Activated CD4-positive, CD25-positive, alpha-beta regulatory T cell treated with anti-CD3 and anti-CD28 coated beads, Interleukin-2, amount 50 U/mL, for 24 hours (primary cell): ENCODE measurements around the gene RABL6.
"Not testable (repeated sequence)": the region's sequence is repeated elsewhere in the genome, so short reads cannot be mapped to it uniquely, and the experiment has no call there.

Experiments used
- ATAC-seq, 2 donors: fragments of 150-1000 bp; cut with Tn5 transposase; one replicate each; pipeline ENCODE4 v1.10.0; 2021; ENCODE audit warnings: mild to moderate bottlenecking in 1 of 2, moderate library complexity in 1 of 2

The RABL6 gene

DNA sequence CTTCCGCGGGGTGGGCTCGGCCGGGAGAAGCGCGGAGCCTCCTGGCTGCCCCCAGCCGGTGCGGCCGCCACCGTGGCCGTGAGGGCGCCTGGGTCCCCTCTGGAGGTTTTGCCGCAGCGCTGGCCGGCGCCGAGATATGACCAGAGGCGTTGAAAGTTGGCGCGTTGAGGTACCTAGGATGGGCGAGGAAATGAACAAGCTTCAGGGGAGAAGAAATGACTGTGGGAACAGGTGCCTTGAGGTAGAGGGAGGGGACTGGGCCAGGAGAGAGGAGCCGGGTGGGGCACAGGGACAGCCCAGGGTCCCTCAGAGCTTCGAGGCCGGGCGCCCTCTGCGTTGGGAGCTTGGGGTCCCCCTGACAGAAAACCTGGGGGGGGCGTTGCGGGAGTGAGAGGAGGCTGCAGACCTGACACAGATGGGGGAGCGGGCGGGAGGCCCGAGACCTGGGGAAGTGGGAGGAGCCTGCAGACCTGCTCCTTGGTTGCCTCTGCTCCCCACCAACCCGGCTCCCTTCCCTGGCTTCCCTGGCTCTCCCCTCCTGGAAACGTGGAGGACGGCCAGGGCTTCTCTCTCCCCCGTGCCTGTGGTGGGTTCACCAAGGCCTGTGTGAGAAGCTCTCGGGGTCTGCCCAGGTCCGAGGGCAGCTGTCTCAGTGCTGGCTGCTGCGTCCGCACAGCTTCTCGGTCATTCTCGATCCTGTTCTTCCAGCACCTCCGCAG lies 14.2 kb downstream of the RABL6 start:
- no peak for ATAC-seq

DNA sequence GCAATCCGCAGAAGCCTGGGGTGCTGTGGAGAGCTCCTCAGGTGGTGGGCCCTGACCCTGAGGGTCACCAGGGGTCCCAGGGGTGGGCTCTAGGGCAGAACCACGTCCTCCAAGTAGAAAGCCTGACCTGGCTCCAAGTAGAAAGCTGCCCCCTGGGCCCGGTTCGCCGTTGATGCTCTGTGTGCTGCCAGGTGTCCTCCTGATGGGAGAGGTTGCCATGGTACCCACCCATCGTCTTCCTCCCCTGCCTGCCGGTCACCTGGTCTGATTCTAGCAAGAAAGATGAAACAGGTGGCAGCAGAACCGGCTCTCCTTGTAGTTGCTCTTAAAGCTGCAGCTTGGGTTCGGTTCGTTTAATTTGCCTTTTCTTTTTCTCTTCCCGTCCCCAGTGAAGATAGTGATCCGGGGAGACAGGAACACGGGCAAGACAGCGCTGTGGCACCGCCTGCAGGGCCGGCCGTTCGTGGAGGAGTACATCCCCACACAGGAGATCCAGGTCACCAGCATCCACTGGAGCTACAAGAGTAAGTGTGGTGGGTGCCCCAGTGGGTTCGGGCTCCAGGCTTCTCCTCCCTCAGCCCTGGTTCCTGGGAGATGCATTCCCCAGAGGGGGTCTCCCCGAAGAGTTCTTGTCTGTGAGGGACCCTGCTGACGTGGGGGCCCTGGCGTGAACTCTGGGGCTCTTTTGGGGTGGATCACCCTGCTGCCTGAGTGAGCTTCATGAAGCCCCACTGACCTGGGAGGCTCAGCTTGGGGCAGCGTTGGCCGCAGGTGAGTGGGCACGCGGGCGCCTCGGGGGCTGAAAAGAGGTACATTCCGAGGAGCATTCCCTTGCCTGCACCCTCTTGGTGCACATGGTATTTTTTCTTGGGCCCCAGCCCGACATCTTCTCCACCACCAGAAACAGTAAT lies 15.6 kb downstream of the RABL6 start:
- ATAC-seq: no peak

DNA sequence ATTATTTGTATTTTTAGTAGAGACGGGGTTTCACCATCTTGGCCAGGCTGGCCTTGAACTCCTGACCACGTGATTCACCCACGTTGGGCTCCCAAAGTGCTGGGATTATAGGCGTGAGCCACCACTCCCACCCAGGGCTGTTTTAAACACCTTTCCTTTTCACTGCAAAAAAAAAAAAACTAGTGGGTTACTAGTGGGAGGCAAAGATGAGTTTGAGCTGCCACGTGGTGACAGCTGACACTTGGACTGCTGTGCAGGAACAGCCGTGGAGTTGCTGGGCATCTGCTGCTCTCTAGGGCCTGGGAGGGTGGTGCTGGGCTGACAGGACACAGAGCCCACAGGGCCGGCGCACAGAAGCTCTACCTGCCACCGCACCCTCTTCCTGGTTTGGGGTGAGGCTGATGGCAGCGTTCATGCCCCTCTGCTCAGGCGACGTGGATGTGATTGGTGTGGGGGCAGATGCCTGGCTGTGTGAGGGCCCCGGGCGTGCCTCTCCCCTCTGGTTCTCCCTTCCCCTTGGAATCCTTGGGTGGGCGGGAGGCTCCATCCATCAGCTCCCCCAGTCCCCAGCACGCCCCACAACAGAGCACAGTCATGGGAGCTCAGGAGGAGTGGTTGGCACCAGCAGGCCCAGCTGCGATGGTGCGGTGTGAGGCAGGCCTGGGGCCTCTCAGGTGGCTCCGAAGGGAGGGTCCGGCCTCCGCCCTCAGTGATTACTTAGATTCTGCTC lies 16.9 kb downstream of the RABL6 start:
- ATAC-seq: no peak

DNA sequence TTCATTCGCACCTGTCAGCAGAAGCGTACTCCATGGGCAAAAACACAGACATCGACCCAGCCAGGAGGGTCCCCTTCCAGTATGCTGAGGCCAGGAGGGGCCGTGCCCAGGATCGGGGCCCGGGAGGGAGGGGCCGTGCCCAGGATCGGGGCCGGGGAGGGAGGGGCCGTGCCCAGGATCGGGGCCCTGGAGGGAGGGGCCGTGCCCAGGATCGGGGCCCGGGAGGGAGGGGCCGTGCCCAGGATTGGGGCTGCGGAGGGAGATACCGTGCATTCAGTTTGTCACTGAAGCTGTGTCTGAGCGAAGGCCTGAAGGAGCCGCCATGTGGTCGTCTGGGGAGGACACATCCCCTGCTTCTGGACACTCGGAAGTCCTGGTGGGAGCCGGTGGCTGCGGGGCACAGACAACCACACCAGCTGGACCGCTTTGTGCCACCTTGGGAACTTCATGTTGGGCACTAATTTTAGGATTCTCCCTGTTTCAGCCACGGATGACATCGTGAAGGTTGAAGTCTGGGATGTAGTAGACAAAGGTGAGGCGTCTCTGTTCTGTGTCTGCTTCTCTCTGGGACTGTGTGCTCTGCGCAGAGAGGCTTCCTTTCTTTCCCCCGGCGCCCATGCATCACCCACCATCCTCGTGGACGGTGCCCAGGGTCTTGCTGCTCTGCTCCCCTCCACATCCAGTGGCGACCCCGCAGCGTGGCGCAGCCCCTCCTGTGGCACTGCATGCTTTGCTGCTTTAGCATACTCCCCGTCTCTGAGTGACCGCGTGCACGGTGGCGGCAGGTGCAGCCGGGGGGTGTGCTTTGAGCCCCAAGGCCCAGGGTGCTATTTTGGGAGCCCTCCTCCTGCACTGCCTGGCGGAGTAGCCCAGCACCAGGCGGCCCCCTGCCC lies 17.8 kb downstream of the RABL6 start:
- ATAC-seq: no peak

DNA sequence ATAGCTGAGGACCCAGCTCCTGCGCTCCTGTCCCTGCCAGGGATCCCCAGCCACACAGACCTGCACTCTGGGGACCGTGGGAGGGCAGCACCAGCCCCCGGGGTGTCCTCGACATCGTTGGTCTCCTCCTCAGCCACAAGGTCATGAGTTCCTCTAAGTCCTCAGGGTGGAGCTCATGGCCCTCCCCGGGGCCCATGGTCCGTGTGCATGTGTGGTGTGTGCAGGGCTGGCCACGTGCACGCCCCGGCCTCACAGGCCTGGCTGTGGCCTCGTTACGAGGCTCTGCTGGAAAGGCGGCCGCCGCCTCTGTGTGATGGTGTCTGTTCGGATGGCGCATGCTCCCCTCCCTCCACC lies 18.4 kb downstream of the RABL6 start:
- ATAC-seq: no peak

DNA sequence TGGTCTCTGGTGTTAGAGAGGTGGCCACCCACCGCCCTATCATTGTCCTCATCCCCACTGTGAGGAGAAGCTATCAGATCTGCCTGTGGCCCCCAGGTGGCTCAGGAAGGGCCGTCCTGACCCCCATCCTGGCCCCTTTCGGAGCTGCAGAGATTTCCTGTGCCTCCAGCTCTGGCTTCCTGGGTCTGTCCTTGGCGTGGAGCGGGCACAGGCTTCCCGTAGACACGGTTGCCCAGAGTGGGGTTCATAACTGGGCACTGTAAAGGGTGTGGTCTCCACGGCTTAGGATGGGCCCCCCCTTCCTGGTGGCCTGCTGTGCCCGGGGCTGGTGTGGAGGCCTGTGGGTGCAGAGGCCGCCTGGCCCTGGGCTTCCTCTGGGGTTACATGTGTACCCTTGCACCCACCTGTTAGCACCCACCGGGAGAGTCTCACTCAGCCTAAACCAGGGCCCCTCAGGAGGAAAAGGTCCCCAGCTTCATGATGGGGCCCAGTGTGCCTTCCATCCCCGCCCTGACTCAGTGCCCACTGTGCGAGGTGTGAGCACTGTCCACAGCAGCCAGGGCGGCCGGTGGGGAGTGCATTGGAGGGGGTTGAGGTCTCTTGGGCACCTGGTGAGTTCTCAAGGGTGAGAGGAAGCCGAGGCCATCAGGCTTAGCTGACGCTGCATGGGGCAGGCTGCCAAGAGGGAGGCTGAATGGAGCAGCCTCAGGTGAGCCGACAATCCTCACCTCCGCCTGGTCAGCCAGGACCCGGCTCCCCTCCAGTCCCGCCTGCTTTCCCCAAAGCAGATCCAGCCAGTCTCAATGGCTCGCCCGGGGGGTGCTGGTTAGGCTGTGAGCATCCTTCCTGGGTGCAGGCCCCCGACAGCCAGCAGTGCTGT lies 19.2 kb downstream of the RABL6 start:
- no peak for ATAC-seq

DNA sequence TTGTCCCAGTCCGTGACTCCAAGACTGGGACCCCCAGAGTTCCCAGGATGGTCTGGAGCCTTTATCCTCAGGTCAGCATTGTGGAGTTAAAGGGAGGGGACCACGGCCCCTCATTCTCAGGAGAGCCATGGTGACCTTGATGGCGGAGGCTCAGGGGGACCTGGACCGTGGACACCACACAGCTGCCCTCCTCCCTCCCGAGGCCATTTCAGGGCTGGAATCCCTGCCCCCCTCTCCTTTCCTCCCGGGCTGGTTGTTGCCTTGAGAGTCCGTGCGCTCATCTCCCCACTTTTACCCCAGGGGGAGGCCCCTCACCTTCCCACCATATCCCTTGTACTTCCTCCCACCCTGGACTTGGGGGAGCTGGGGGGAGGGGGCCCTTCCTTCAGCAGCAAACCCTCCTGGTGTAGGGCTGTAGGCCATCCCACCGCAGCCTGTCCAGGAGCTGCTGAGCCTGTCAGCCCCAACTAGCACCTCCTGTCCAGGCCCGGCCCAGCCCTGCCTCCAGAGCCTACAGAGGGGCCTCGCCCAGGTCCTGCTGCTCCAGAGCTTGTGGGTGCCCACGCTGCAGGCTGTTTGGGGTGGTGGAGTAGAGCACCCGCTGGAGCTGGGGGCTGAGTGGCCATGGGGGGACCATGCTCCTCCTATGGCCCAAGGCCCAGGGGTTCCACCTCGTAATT lies 20.2 kb downstream of the RABL6 start:
- no peak for ATAC-seq

DNA sequence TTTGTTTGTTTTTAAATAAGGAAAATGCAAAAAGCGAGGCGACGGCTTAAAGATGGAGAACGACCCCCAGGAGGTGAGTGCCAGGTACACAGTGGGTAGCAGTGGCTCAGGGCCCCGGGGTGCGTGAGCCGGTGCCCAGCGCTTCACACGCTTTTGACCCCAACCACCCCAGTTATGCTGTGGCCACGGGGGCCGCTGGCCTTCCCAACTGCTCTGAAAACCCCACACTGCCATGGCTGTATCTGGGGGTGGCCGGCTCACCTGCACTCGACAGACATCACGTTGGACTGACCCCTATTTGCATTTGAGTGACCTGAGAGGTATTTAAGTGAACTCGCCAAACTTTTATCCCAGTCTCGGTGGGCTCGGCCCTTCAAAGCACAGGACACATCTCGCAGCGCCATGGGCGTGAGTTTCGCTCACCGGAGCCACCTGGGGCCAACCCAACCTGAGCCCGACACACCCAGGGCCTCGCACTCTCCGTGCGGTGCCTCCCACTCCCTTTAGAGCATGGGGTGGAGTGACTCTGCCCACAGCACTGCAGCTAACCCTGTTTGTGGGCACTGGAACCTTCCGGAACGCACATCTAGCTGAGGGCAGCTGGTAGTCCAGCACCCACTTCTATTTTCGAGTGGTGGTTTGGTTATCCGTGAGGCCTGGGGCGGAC lies 20.9 kb downstream of the RABL6 start:
- ATAC-seq: no peak

DNA sequence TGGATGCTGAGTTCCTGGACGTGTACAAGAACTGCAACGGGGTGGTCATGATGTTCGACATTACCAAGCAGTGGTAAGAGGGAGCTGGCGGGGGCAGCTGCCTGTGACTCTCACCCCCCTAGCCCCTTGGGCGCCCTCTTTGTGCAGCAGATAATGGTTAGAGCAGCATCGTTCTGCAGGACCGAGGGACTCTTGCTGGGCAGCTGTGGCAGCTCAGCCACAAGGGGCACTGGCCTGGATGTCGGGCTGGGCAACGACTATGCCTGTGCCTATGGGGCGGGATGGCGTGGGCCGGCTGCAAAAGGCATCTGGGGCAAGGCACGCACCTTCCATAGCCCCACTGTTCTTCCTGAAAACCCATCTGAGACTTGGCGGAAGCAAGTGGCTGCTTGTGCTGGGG lies 21.7 kb downstream of the RABL6 start:
- ATAC-seq: no peak

DNA sequence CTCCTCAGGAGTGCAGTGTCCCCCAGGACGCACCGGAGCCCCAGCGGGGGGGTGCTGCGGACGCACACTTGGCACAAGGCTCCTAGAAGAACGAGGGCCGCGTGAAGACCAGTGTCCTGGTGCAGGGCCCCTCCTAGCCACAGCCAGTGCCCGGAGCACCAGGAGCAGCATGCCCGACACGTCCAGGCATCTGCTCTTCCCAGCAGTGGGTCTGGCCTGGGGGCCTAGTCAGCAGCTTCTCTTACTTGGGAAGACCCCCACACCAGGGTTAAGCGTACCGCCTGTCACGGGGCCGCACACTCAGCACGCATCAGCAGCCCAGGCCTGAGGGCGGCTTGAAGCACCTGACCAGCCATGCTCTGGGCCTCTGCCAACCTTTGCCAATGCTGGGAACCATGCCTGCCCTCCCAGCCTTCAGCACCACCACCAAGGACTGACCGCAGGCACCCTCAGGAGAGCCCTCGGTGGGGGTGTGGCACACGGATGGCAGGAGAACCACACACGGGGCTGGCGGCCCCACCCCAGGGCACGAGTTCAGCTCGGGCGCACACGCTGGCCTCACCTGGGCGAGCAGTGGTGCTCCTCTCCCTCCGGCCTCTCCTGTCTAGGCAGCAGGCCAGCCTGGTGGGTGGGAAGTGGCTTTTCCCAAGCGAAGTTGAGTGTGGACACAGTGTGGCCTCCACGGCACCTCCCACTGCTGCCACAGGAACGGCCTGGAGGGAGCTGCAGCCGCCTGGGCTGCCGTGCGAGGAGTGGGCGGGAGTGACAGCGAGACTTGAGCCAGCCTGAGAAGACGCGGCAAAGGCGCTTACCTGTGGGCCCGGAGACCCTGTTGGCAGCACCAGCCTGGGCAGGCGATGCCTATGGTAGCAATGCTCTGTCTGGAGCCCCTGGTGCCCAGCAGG lies 22.5 kb downstream of the RABL6 start:
- no peak for ATAC-seq

DNA sequence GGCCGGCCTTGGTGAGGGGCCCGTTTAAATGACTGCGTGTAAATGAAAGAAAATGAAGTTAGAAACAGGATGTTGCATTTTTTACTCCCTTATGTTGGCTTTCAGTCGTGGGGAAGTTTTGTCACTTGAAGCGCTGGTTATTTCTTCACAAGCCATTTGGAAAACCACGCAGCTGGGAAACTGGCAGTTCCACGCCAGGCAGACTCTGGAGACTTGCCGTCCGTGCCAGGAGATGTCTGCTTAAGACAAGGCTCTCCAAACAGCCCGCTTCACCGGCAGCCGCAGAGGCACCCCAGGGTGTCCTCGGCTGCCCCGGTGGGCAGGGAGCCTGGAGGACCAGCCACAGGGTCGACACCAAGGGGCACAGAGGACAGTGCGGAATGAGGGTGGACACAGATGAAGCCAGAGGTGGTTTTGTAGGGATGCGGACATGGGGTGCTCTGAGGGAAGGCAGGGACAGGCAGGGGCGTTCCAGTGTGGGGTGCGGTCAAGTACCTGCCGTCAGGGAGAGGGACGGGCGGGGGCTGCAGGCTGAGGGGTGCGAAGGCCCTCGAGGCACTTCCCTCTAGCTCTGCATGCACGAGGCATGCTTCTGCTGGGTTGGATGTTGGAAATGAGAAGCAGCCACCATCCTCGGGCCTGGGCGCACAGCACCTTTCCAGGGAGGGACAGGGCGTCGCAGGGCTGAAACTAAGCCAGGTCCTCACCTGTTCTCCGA lies 23.4 kb downstream of the RABL6 start:
- no peak for ATAC-seq

DNA sequence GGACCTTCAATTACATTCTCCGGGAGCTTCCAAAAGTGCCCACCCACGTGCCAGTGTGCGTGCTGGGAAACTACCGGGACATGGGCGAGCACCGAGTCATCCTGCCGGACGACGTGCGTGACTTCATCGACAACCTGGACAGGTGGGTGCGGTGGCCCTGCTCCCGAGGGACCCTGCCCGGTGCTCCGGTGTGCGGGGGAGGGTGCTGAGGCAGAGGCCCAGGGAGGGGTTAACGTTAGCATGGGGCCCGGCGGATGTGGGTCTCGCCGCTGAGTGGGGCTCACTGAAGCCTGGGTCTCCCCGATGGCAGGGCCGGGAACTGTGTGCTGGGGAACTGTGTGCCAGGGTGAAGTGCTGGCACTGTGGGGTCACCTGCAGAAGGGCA lies 24.0 kb downstream of the RABL6 start:
- no peak for ATAC-seq

DNA sequence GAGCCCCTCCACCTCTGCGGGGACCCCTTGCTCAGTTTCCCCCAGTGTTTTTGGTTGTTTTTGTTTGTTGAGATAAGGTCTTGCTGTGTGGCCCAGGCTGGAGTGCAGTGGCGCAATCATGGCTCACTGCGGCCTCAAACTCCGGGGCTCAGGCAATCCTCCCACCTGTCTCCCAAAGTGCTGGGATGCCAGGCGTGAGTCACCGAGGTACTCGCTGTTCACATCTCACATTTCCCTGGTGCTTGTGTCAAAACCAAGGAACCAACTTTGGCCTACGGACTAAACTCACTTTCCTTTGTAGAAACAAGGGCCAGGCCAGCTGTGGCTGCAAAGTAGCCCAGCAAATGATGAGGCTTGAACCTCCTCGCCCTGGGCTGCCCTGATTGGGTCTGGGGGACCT lies 24.8 kb downstream of the RABL6 start:
- no peak for ATAC-seq

DNA sequence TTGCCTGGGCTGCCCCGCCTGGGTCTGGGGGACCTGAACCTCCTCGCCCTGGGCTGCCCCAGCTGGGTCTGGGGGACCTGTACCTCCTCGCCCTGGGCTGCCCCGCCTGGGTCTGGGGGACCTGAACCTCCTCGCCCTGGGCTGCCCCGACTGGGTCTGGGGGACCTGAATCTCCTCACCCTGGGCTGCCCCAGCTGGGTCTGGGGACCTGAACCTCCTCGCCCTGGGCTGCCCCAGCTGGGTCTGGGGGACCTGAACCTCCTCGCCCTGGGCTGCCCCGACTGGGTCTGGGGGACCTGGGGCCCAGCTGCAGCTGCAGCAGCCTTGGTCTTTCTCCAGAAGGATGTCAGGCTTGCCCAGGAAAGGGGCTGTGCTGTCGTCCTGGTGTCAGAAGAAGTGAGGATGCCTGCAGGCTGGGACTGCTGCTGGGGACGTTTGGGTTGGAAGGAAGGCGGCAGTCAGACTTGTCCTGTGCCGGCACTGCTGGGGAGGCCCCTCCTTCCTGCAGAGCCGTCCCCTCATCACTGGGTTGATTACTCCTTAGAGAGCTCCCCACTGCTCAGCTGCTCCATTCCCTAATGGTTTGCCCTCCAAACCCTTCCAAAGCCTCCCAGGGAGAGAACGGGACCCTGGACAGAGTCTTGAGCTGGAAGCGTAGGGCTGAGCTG lies 25.8 kb downstream of the RABL6 start:
- not testable (repeated sequence) for ATAC-seq

DNA sequence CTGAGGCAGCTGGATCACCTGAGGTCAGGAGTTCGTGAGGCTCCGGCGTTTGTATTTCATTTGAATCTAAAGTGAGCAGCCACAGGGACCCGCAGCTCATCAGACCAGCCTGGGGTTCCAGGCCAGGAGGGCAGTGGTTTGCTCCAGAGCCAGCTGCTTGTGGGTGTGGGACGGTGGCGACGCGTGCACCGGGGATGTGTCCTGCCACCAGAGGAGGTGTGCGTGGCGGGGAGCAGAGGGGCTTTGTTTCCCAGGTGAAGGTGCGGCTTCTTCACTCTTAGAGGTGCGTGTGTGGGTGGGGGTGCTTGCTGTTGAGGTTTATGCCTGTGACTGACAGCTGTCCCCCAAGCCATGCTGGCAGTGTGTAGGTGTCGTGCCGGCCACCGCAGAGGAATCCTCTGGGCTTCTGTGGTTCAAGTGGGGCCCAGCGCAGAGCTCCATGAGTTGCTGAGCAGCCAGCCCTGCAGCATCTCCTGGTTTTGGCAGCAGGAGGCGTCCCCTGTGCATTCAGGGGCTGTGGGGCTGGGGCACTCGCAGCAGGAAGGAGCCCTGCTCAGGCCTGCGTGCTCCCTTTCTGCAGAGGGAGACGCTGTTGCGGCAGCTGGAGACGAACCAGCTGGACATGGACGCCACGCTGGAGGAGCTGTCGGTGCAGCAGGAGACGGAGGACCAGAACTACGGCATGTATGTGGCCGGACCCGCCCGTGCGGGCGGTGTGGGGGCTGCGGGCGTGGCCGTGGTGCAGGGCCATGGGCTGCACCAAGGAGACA lies 27.6 kb downstream of the RABL6 start:
- no peak for ATAC-seq

DNA sequence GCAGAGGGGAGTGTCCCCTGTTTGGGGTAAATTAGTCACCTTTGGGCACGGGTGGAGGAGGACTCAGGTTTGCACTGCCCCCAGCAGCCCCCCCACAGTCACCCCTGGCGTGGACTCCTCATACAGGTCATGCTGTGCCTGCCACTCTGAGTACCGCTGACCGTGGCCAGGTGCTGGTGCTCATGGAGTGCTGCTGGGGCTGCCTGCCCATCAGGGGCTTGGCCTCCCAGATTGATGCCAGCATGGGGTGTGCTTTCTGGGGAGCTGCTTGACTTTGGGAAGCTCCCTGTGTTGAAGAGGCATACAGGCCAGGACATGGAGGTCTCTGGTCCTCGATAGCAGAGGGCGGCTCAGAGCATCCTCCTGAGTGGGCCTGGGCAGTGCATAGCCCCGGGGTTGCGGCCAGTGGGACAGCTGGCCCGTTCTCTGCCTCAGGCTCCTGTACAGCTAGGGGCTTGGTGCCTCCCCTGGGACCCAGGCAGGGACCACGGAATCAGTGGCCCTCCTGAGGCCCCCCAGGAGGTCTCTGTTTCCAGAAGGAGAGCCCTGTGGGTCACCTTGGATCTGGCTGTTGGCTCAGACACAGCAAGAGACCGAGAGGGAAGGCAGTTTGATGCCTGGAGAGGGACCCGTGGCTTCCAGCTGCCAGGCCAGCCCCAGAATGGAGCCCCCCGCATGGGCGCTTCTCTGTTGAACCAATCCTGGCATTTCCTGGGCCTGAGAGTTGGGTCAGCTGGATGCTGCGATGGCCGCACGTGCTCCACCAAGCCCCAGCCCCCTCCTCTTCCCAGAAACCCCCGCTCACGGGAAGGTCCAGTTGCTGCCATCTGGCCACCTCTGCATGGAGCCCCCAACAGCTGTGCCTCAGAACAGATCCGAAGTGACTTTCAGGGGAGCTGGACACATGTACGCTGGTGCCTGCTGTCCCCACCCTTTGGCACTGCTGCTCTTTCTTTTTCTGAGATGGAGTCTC lies 28.5 kb downstream of the RABL6 start:
- no peak for ATAC-seq
